ES-I3 (cell line): ENCODE results near the gene XPO5.

Source experiments
- H3K36me3 ChIP-seq: 2 replicates; pipeline ENCODE4 v1.6.1; 2013; ENCODE audit warnings: mild to moderate bottlenecking, low read length, control low read depth, moderate library complexity; ENCODE audit not compliant: insufficient read depth
- H3K4me1 ChIP-seq: 2 replicates; pipeline ENCODE4 v1.6.1; 2013; ENCODE audit warnings: mild to moderate bottlenecking, control low read depth, low read length; ENCODE audit not compliant: insufficient read depth
- H3K9ac ChIP-seq: 2 replicates; pipeline ENCODE4 v1.6.1; 2013; ENCODE audit warnings: low read depth, mild to moderate bottlenecking, low read length, moderate library complexity
- H3K9me3 ChIP-seq: 2 replicates; pipeline ENCODE4 v1.6.1; 2013; ENCODE audit warnings: mild to moderate bottlenecking, low read length, moderate library complexity; ENCODE audit not compliant: control insufficient read depth, insufficient read depth

Gene XPO5

DNA sequence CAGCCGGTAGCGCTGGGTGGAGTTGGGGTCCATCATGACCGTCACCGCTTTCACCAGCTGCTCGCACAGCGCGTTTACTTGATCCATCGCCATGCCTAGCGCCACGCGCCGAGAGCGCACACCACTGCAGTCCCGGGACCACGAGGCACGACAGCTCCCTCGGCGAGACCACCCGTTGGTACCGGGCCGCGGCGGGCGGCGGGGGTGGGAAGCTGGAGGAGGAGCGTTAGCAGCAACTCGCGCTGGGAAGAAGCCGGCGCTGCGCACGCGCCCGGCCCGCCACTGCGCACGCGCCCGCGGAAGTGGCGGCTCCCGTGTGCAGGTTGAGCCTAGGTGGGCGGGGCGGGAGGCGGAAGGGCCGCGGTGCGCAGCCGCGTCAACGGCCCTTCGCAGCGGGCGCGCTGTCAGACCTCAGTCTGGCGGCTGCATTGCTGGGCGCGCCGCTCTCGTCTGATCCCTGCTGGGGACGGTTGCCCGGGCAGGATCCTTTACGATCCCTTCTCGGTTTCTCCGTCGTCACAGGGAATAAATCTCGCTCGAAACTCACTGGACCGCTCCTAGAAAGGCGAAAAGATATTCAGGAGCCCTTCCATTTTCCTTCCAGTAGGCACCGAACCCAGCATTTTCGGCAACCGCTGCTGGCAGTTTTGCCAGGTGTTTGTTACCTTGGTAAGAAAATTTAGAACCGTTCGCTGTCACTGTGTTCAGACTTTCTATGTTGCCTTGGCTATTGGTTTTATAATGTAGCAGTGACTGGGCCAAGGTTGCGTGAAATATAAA, at the start of gene XPO5, which contains the start of gene POLH:
Gene XPO5 (minus strand): TSS at position 267 of the 780 bp plus-strand sequence. CDS start 174 bp downstream, at position 93.
Gene POLH (plus strand): TSS at position 414 of the 780 bp plus-strand sequence. CDS start 6,135 bp downstream, outside the sequence.
- peak within 1 kb of the TSS; percentile 94 for H3K9ac ChIP-seq
- no peaks in the 10 kb centered on the region for H3K4me1 ChIP-seq
- peaks cover 17% of the 10 kb centered on the region for H3K36me3 ChIP-seq
- peaks cover 3% of the 10 kb centered on the region; the same call in 1 of the 2 replicates for H3K9me3 ChIP-seq

DNA sequence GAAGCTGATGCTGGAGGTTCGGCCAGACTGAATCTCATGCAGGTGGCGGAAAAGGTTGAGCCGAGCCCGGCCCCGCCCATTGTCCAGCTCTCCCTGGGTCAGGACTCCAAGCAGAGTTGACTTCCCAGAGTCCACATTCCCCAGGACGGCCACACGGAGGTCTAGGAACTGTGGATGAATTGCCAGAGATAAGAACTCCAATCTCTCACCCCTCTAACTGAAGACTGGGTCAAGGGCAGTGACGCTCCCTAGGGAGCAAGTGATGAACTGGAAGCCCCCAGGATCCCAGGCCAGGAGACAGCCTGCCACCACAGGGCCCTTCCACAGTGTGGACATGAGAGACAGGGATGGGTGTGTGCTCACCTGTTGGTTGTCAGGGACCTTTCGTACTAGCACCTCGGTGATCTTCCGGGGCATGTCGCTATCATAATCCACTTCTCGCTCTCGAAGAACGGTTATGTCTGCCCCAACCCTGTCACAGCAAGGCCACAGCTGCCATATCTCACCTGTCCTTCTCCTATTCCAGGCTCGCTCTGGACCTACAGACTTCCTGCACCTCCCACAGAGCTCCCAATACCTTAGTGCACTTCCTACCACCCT, 49.7 kb upstream of the XPO5 start:
- no peaks in the 10 kb centered on the region for H3K9me3 ChIP-seq
- H3K36me3 ChIP-seq: peaks cover 31% of the 10 kb centered on the region
- no peaks in the 10 kb centered on the region; the same call in 1 of the 2 replicates for H3K4me1 ChIP-seq
- no peak overlapping the region for H3K9ac ChIP-seq

DNA sequence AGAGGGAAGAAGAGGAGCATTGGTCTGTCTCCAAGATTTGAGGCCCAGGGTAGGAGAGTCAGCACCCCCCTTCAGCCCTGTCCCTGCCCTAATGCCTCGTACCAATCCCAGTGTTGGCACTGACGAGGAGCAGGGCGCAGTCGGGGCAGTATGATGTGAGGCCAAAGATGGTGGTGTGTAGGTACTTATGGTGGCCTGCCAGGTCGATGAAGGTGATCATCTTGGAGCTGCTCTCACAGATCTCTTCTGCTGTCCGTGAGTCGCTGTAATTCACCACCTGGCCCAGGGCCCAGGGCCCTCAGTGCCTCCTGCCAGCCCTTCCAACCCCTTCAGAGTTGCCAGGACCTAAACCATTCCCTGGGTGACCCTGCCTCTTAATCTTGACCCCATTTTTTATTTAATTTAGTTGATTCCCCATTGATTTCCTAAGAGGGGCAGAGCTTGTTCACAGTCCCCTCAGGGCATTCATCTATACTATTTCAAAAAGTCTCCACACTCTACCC, 49.0 kb upstream of the XPO5 start:
- H3K4me1 ChIP-seq: no peaks in the 10 kb centered on the region
- no peaks in the 10 kb centered on the region for H3K9me3 ChIP-seq
- H3K36me3 ChIP-seq: peaks cover 31% of the 10 kb centered on the region
- H3K9ac ChIP-seq: no peak overlapping the region

DNA sequence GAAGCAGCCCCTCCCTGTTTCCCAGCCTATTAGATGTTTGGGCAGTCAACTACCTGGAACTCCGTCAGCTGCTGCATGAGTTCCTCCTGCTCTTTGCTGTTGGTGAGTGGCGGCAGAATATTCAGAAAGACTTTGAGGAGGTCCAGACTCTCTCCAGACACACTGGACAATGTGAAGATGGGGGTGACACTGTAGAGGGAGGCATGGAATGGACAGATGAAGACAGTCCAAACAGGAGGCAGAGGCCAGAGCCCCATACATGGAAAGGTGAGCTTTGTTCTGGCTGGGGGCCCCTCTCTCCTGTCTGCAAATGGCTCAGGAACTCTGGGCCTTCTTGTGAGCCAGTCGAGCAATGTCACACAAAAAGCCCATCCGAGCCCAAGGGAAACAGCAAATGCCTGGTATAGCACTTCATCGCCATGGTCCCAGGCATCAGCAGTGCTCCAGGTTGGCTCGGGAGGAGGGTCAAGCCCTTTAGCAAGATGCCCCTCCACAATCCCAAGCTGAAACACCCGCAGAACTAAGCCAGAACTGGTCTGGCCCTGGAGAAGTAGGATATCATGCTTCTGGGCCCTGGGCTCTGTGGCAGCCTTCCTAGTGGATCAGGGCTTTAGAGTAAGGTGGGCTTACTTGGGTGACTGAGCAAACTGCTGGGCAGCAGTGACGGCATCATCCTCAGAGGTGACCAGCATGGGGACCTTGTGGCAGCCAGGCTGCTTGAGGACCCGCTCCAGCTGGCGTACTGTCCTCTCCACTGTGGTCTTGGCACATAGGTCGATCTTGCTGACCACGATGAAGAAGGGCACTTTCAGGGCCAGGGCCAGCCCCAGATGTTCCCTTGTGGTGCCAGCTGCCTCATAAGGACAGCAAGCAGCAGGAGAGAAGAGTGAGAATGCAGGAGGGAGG, 48.3 kb upstream of the XPO5 start:
- Histone ChIP-seq H3K9me3 (no peaks in the 10 kb centered on the region), H3K4me1 (no peaks in the 10 kb centered on the region), H3K36me3 (peaks cover 31% of the 10 kb centered on the region), H3K9ac (no peak overlapping the region)

DNA sequence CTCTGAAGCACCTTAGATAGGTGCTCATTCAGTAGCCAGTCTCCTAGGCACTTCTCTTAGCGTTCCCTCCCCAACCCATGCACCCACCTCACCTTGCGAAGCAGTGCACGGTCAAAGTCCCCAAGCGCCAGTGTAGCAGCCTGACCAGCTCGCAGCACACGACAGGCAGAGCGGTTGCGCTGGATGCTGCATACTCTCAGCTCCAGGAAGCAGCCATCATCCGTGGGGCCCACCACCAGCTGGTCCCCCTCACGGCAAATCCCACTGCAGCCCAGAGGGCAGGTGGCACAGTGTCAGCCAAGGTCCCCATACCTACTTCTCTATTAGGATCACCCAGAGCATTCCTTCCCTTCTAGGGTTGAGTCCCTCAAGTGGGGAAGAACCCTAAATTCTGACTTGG, 46.7 kb upstream of the XPO5 start:
- Histone ChIP-seq H3K9ac (no peak overlapping the region), H3K4me1 (no peaks in the 10 kb centered on the region), H3K36me3 (peaks cover 31% of the 10 kb centered on the region), H3K9me3 (no peaks in the 10 kb centered on the region)

DNA sequence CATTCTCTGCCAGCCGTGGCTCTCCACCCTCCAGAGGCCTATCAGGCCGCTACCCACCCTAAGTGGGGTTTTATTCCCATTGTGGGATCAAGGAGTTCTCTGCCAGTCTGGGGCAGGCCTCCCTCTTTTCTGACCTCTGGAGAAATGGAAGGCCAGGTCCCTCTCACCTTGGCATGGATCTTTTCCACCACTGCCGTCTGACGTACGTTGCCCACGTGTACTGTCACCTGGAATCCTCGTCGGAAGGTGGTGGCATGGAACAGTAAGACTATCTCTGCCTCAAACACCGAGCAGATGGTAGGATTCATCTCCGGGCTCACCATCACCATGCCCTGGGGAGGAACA, 46.0 kb upstream of the XPO5 start:
- Histone ChIP-seq H3K36me3 (peaks cover 31% of the 10 kb centered on the region), H3K9ac (no peak overlapping the region), H3K9me3 (no peaks in the 10 kb centered on the region), H3K4me1 (no peaks in the 10 kb centered on the region)

DNA sequence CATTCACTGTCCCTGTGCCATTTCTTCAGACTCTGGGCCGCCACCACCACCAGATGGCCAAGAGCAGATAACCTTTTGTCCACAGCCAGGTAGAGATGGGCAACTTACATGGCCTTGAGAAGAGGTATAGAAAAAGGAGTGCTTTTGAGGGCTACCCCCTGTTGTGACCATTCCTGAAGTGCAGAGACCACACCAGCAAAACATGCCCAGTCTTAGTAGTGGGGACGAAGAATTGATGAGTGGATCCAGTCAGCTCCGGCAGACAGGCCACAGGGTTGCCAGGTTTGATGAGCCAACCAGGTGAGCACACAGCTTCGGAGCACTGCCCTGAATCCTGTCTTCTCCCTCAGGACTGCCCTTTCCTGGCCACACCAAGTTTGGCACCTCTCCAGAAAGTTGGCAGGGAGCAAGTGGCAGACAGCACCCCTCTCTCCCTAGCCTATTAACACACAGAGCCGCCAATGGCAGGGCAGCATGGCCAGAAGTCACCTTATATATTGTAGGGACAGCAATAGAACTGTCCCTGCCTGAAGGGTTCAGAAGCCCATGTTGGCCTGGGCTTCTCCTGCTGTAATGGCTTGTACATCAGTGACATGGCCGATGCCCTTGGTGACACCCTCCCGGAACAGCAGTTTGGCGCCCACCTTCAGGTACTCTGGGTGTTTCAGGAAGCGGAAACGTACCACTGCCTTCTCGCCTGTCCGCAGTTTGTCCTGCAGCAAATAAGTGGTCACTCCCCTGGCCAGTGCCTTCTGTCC, 45.4 kb upstream of the XPO5 start:
- Histone ChIP-seq H3K9ac (no peak overlapping the region), H3K36me3 (peaks cover 31% of the 10 kb centered on the region), H3K4me1 (no peaks in the 10 kb centered on the region), H3K9me3 (no peaks in the 10 kb centered on the region)

DNA sequence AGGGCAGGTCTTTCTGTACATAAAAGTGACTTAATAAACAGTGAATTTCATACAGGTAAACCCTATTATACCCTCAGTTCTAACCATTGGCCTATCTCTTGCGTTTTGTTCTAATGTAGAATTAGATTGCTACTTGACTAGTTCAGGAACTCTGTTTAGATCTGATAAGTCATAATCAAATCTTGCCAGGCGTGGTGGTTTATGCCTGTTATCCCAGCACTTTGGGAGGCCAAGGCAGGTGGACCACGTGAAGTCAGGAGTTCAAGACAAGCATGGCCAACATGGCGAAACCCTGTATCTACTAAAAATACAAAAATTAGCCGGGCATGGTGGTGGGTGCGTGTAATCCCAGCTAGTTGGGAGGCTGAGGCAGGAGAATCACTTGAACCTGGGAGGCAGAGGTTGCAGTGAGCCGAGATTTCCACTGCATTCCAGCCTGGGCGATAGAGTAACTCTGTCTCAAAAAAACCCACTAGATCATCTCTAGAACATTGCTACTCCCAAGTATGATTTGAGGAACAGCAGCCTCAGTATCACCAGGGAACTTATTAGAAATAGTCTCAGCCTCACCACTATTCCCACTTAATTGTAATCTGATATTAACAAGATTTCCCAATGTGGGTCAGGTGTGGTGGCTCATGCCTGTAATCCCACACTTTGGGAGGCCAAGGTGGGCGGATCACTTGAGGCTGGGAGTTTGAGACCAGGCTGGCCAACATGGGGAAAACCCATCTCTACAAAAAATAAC, 41.1 kb upstream of the XPO5 start:
- H3K36me3 ChIP-seq: peaks cover 19% of the 10 kb centered on the region
- H3K9ac ChIP-seq: no peak overlapping the region
- no peaks in the 10 kb centered on the region for H3K9me3 ChIP-seq
- no peaks in the 10 kb centered on the region for H3K4me1 ChIP-seq

DNA sequence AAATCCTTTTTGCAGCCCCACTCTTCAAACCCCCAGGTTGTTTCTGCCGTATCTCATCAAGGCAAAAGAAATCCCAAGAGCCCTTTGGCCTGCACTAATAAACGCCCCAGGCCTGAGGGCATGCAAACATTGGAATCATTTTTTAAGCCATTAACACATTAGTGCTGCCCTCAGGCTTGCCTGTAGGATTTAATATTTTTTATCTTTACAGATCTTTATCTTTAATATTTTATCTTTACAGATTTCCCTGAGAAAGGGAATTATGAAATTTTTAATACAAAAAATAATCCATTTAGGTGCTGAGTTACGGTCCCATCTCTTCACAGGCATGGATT, 38.5 kb upstream of the XPO5 start:
- Histone ChIP-seq H3K9ac (no peak overlapping the region), H3K9me3 (no peaks in the 10 kb centered on the region), H3K36me3 (peaks cover 15% of the 10 kb centered on the region), H3K4me1 (no peaks in the 10 kb centered on the region)

DNA sequence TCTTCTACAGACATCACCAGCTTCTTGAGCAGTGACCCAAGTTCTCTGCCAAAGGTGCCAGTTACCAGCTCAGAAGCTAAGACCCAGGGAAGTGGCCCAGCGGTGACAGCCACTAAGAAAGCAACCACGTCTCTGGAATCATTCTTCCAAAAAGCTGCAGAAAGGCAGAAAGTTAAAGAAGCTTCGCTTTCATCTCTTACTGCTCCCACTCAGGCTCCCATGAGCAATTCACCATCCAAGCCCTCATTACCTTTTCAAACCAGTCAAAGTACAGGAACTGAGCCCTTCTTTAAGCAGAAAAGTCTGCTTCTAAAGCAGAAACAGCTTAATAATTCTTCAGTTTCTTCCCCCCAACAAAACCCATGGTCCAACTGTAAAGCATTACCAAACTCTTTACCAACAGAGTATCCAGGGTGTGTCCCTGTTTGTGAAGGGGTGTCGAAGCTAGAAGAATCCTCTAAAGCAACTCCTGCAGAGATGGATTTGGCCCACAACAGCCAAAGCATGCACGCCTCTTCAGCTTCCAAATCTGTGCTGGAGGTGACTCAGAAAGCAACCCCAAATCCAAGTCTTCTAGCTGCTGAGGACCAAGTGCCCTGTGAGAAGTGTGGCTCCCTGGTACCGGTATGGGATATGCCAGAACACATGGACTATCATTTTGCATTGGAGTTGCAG, 38.0 kb upstream of the XPO5 start:
- Histone ChIP-seq H3K9ac (no peak overlapping the region), H3K4me1 (no peaks in the 10 kb centered on the region), H3K9me3 (no peaks in the 10 kb centered on the region), H3K36me3 (peaks cover 15% of the 10 kb centered on the region)

DNA sequence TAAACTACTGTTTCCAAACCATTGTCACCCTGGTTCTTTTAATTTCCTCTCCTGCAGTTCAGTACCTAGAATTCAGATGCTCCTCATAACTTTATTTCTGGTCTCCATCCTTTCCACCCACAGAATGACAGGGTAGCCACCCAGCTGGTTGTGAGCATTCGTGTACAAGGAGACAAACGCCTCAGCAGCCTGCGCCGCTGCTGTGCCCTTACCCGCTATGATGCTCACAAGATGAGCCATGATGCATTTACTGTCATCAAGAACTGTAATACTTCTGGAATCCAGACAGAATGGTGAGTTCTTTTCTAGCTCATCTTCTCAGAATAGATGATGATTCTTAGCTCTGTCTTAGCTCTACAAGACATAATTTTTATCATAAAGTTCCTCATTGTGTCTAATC, 34.6 kb upstream of the XPO5 start:
- H3K9me3 ChIP-seq: no peaks in the 10 kb centered on the region
- no peak overlapping the region for H3K9ac ChIP-seq
- H3K4me1 ChIP-seq: no peaks in the 10 kb centered on the region
- H3K36me3 ChIP-seq: peaks cover 15% of the 10 kb centered on the region

DNA sequence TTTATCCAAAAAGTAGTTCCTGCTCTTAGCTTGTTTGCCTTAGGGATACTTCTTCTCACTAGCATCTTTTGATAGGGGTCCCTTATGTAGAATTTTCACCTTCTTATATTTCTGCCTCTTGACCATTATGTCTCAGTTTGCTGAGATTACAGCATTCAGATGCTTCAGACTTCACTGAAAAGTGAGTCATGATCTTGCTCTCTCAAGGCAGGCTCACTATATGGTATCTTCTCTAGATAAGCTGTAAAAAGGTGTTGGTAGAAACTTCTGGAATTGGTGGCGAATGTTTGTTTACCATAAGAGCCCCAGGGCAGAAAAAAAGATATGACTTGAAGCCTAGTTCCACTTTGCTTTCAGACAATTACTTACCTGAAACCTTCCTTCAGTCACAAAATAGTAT, 33.6 kb upstream of the XPO5 start:
- Histone ChIP-seq H3K9ac (no peak overlapping the region), H3K36me3 (peaks cover 21% of the 10 kb centered on the region)

DNA sequence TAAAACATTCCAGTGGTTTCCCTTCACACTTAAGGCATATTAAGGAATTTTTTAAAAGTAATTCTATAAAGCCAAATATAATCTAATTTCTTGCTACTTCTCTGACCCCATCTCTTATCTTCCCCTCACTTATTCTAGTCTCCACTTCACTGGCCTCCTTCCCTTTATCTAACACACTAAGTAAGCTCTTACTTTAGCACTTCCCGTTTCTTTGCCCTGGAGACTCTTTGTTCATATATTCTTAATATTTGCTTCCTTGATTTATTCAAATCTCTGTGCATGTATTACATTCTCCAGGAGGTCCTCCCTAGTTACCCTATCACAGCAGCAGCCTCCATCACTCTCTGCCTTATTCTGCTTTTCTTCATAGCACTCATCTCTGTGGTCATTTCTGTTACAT, 33.0 kb upstream of the XPO5 start:
- Histone ChIP-seq H3K9me3 (no peaks in the 10 kb centered on the region), H3K36me3 (peaks cover 19% of the 10 kb centered on the region), H3K9ac (no peak overlapping the region), H3K4me1 (no peaks in the 10 kb centered on the region)

More for the DNA sequence above, 33.6 kb upstream of the XPO5 start:
- H3K4me1 ChIP-seq: no peaks in the 10 kb centered on the region
- H3K9me3 ChIP-seq: no peaks in the 10 kb centered on the region
